ENCODE measurements around the gene PPARA.

- TF ChIP-seq EZH2 (optimal IDR thresholded peaks at IDR 0.05; ENCODE audit: low read depth, low read length) (no peak), CTCF (IDR thresholded peaks at IDR 0.05; ENCODE audit: low read length) (no peak)
Observed at GRCh38 chr22:46113110-46113909, 37.0 kb upstream of the PPARA start.

Measured in MM.1S (cell line).